HG03097 (cell line): Measurements from ENCODE around the gene HSDL2.
"Not testable (repeated sequence)": the region's sequence is repeated elsewhere in the genome, so short reads cannot be mapped to it uniquely, and the experiment has no call there.

Experiments used
- ATAC-seq: cut with Tn5 transposase; IDR thresholded peaks from one replicate; pipeline ENCODE4 v1.9.1; 2021; ENCODE audit not compliant: unreplicated experiment, low FRiP score

The HSDL2 gene

GRCh38 chr9:112365257-112365656 is 14.7 kb upstream of the HSDL2 start:
- not testable (repeated sequence) for ATAC-seq

GRCh38 chr9:112366591-112366990 is 13.3 kb upstream of the HSDL2 start:
- ATAC-seq = no peak

- ATAC-seq = no peak
Measured at GRCh38 chr9:112367465-112367864, 12.4 kb upstream of the HSDL2 start.

- no peak for ATAC-seq
Measured at GRCh38 chr9:112369817-112370216, 10.1 kb upstream of the HSDL2 start.

- no peak for ATAC-seq
Measured at GRCh38 chr9:112371060-112371459, 8.8 kb upstream of the HSDL2 start.

- not testable (repeated sequence) for ATAC-seq
Measured at GRCh38 chr9:112373666-112374065, 6.2 kb upstream of the HSDL2 start.

GRCh38 chr9:112374232-112374631 is 5.7 kb upstream of the HSDL2 start:
- not testable (repeated sequence) for ATAC-seq

- ATAC-seq = no peak
Measured at GRCh38 chr9:112375361-112375760, 4.5 kb upstream of the HSDL2 start.

GRCh38 chr9:112377087-112377486 is 2.8 kb upstream of the HSDL2 start:
- ATAC-seq = no peak

- ATAC-seq = no peak
Measured at GRCh38 chr9:112377684-112378327, 2.1 kb upstream of the HSDL2 start.

GRCh38 chr9:112378328-112379176 is 1.4 kb upstream of the HSDL2 start:
- ATAC-seq = no peak

GRCh38 chr9:112379177-112380101 is 469 bp upstream of the HSDL2 start:
- ATAC-seq = peak; percentile 81

- no peak for ATAC-seq
Measured at GRCh38 chr9:112380825-112381221, 915 bp downstream of the HSDL2 start.

GRCh38 chr9:112382066-112382465 is 2.2 kb downstream of the HSDL2 start:
- no peak for ATAC-seq

- no peak for ATAC-seq
Measured at GRCh38 chr9:112382501-112383364, 2.8 kb downstream of the HSDL2 start.

- no peak for ATAC-seq
Measured at GRCh38 chr9:112384219-112384618, 4.3 kb downstream of the HSDL2 start.

GRCh38 chr9:112384690-112385089 is 4.8 kb downstream of the HSDL2 start:
- no peak for ATAC-seq

- no peak for ATAC-seq
Measured at GRCh38 chr9:112387115-112387514, 7.2 kb downstream of the HSDL2 start.

- not testable (repeated sequence) for ATAC-seq
Measured at GRCh38 chr9:112389897-112390296, 10.0 kb downstream of the HSDL2 start.
